Common myeloid progenitor, CD34-positive (primary cell): ENCODE measurements around the gene MASP1.
"Not testable (repeated sequence)": the region's sequence is repeated elsewhere in the genome, so short reads cannot be mapped to it uniquely, and the experiment has no call there.

Experiments
- CTCF ChIA-PET: fragments of 350-600 bp; sonication (Branson Sonifier 250); formaldehyde crosslinking; loops from one replicate; lab custom pipeline; 2021; ENCODE audit warnings: antibody characterized with exemption; lab: Charles Lee
- POLR2A ChIA-PET: fragments of 350-600 bp; sonication (Branson Sonifier 250); formaldehyde crosslinking; loops from one replicate; lab custom pipeline; 2021; ENCODE audit warnings: antibody characterized with exemption; lab: Charles Lee
- DNase-seq, 3 donors: peaks; one replicate each; pipeline versions ENCODE4 v3.0.0 to v3.0.0-alpha.2; 2013
- H3K27ac ChIP-seq, 2 experiments: 1 replicate in 1 of 2; 2 replicates in 1 of 2; pipeline ENCODE4 v1.7.0; 2013; ENCODE audit warnings: inconsistent platforms in 2 of 2, low read length in 2 of 2, mild to moderate bottlenecking in 2 of 2, low read depth in 1 of 2, moderate library complexity in 1 of 2; ENCODE audit not compliant: severe bottlenecking in 2 of 2, insufficient read depth in 1 of 2, poor library complexity in 1 of 2
- H3K27me3 ChIP-seq, 5 experiments: replicated peaks in 2 of 5; 1 replicate in 3 of 5; 2 replicates in 2 of 5; pipeline versions ENCODE4 v1.6.1 to v1.7.0; 2013; ENCODE audit warnings: low read length in 4 of 5, mild to moderate bottlenecking in 2 of 5, moderate library complexity in 2 of 5, inconsistent platforms in 1 of 5; ENCODE audit not compliant: insufficient read depth in 5 of 5, control insufficient read depth in 4 of 5
- H3K36me3 ChIP-seq, 4 experiments: 1 replicate in 2 of 4; 2 replicates in 2 of 4; pipeline versions ENCODE4 v1.6.1 to v1.7.0; 2013; ENCODE audit warnings: low read length in 3 of 4, control low read depth in 1 of 4, mild to moderate bottlenecking in 1 of 4; ENCODE audit not compliant: control insufficient read depth in 4 of 4, insufficient read depth in 4 of 4
- H3K4me1 ChIP-seq, 4 experiments: 1 replicate in 3 of 4; 2 replicates in 1 of 4; pipeline versions ENCODE4 v1.6.1 to v1.7.1; 2013; ENCODE audit warnings: low read length in 3 of 4, mild to moderate bottlenecking in 3 of 4, control low read depth in 1 of 4, inconsistent platforms in 1 of 4, moderate library complexity in 1 of 4; ENCODE audit not compliant: control insufficient read depth in 4 of 4, insufficient read depth in 4 of 4; ENCODE audit errors: control extremely low read depth in 1 of 4
- H3K4me3 ChIP-seq, 7 experiments: 1 replicate in 4 of 7; 2 replicates in 3 of 7; pipeline versions ENCODE4 v1.5.1 to v1.7.0; 2013; ENCODE audit warnings: mild to moderate bottlenecking in 7 of 7, low read length in 6 of 7, moderate library complexity in 6 of 7, inconsistent platforms in 2 of 7, low read depth in 2 of 7, control low read depth in 1 of 7; ENCODE audit not compliant: insufficient read depth in 4 of 7, control insufficient read depth in 1 of 7; ENCODE audit errors: extremely low read depth in 1 of 7
- H3K9me3 ChIP-seq, 5 experiments: 1 replicate in 4 of 5; 2 replicates in 1 of 5; pipeline versions ENCODE4 v1.6.1 to v1.7.1; 2013; ENCODE audit warnings: low read length in 4 of 5, mild to moderate bottlenecking in 2 of 5, inconsistent platforms in 1 of 5, low read depth in 1 of 5, moderate library complexity in 1 of 5; ENCODE audit not compliant: control insufficient read depth in 4 of 5, insufficient read depth in 2 of 5; ENCODE audit errors: control extremely low read depth in 1 of 5
- WGBS: methylation state at CpG from one replicate; pipeline ENCODE4 v1.1.5; 2013; ENCODE audit not compliant: insufficient coverage; 5-methylcytosine and 5-hydroxymethylcytosine counted together

Gene MASP1

DNA sequence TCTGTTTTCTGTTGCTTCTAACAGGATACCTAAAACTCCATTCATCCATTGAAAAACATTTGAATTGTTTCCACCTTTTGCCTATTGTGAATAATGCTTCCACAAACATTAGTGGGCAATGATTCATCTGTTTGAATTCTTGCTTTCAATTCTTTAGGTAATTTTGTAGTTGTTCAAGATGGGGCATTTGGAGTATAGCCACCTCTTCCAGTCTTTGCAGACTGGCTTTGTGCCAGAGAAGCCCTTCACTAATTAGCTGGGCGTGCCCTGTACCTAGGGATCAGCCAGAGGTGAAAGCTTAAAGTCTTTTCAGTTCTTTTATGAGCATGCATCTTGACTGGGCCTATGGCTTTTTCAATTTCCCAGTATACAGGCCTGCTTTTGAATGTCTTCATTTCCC, 83.4 kb downstream of the MASP1 start:
- Histone ChIP-seq H3K27ac (no peak overlapping the region), H3K27me3 (peaks cover 0 to 1% (median 0%) of the 10 kb centered on the region in 5 experiments), H3K4me3 (no peak overlapping the region), H3K4me1 (no peaks in the 10 kb centered on the region), H3K9me3 (peaks cover 0 to 3% (median 0%) of the 10 kb centered on the region in 5 experiments), H3K36me3 (no peaks in the 10 kb centered on the region)
- ChIA-PET CTCF (no interaction called here), POLR2A (no interaction called here)
- whole genome bisulfite sequencing: 71% methylated on average over 1 of the region's 1 CpG
- DNase-seq: no peak

DNA sequence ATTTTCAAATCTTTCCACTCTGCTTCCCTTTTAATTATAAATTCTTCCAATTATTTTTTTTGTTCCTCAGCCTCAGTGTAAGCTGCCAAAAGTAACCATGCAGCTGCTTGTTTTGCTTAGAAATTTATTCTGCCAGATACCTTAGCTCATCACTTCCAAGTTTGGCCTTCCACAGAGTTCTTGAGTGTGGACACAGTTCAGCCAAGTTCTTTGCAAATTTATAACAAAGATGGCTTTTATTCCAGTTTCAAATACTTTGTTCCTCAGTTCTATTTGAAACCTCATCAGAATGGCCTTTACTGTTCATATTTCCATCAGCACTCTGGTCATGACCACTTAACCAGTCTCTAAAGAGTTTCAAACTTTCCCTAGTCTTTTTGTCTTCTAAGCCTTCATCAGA, 83.9 kb downstream of the MASP1 start:
- Histone ChIP-seq H3K4me1 (no peaks in the 10 kb centered on the region), H3K9me3 (peaks cover 0 to 3% (median 0%) of the 10 kb centered on the region in 5 experiments), H3K4me3 (no peak overlapping the region), H3K36me3 (no peaks in the 10 kb centered on the region), H3K27me3 (peaks cover 0 to under 1% (median 0%) of the 10 kb centered on the region in 5 experiments), H3K27ac (no peak overlapping the region)
- no peak for DNase-seq
- CTCF ChIA-PET: no interaction called here
- POLR2A ChIA-PET: no interaction called here

DNA sequence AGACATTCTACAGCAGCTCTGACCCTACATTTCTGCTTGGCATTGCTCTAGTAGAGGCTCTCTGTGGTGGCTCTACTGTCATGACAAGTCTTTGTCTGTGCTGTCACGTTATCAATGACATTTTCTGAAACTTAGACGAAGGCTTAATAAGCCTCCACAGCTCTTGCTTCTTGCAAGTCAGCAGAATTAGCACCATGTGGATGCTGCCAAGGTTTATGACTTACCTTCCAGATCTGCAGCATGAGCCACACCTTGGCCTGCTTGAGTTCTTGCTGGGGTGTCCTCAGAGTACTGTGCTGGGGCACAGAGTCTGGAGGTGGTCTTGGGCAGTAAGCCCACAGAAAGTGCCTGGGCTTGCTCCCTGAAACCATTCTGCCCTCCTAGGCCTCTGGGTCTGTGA, 84.5 kb downstream of the MASP1 start:
- Histone ChIP-seq H3K27me3 (peaks cover 0 to under 1% (median 0%) of the 10 kb centered on the region in 5 experiments), H3K36me3 (no peaks in the 10 kb centered on the region), H3K9me3 (peaks cover 0 to 3% (median 0%) of the 10 kb centered on the region in 5 experiments), H3K4me1 (no peaks in the 10 kb centered on the region), H3K27ac (no peak overlapping the region), H3K4me3 (no peak overlapping the region)
- ChIA-PET POLR2A (no interaction called here), CTCF (no interaction called here)
- no peak for DNase-seq
- WGBS: 94% methylated on average over 2 of the region's 2 CpGs

DNA sequence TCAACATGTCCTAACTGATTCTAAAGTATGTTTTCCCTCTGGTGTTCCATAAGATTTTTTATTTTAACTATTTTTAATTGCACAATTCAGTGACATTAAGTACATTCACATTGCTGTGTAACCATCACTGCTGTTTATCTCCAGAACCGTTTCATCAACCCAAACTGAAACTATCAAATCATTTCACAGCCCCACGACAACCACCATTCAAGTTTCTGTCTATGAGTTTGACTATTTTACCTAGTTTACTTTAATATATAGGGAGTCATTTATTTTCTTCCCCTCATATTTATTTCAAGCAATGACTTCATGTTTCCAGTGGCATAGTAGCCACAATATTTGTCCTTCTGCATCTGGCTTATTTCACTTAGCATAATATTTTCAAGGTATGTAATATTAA, 85.9 kb downstream of the MASP1 start:
- Histone ChIP-seq H3K27me3 (peaks cover 0 to 4% (median 0%) of the 10 kb centered on the region in 5 experiments), H3K27ac (no peak overlapping the region), H3K4me1 (no peaks in the 10 kb centered on the region), H3K9me3 (peaks cover 0 to 3% (median 0%) of the 10 kb centered on the region in 5 experiments), H3K4me3 (no peak overlapping the region), H3K36me3 (no peaks in the 10 kb centered on the region)
- POLR2A ChIA-PET: no interaction called here
- no CpG with 5 or more reads among the region's 2 CpGs for WGBS
- CTCF ChIA-PET: no interaction called here
- no peak for DNase-seq

DNA sequence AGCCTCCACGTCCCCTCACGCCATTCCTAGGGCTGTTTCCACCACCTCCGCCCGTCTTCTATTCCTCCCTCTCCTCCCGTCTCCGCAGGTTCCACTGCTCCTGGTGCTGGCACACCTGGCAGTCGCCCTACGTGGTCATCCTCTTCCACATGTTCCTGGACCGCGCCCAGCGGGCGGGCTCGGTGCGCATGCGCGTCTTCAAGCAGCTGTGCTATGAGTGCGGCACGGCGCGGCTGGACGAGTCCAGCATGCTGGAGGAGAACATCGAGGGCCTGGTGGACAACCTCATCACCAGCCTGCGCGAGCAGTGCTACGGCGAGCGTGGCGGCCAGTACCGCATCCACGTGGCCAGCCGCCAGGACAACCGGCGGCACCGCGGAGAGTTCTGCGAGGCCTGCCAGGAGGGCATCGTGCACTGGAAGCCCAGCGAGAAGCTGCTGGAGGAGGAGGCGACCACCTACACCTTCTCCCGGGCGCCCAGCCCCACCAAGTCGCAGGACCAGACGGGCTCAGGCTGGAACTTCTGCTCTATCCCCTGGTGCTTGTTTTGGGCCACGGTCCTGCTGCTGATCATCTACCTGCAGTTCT, 92.0 kb downstream of the MASP1 start:
- CTCF ChIA-PET: interaction anchor here (1.0 kb wide), 1 partner anchor 13 kb away, joined by 3 read pairs; no protein-coding TSS in a partner anchor
- POLR2A ChIA-PET: interaction anchor here (0.7 kb wide), 1 partner anchor 1643 kb away, joined by 3 read pairs; no protein-coding TSS in a partner anchor
- WGBS: 98% methylated on average over 27 of the region's 44 CpGs
- H3K27ac ChIP-seq, H3K27me3 ChIP-seq, H3K4me1 ChIP-seq, H3K9me3 ChIP-seq, H3K36me3 ChIP-seq, H3K4me3 ChIP-seq, DNase-seq: not testable (repeated sequence)

DNA sequence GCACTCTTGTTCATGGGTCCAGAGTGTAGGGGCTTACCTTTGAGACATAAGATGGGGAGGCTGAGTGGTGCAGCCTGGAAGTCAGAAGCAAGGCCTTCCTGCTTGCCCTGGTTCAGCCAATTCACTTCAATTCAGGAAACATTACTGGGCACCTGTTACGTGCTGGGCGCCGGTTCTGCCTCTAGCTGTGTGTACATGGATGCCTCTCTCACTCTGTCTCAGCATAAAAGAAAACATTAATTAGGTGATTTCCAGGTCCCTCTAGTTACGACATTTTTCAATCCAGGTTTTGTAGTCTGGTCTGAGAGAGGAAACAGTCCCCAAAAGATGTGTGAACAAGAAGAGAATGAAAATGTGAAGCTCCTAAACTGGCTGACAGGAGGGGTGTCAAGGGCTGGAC, 93.0 kb downstream of the MASP1 start:
- 91% methylated on average over 4 of the region's 4 CpGs for WGBS
- peaks cover 0 to 6% (median 0%) of the 10 kb centered on the region in 5 experiments for H3K27me3 ChIP-seq
- no peak overlapping the region for H3K4me3 ChIP-seq
- H3K9me3 ChIP-seq: no peaks in the 10 kb centered on the region
- no peaks in the 10 kb centered on the region for H3K4me1 ChIP-seq
- ChIA-PET POLR2A (no interaction called here), CTCF (interaction anchor here (1.0 kb wide), 1 partner anchor 14 kb away, joined by 3 read pairs; no protein-coding TSS in a partner anchor)
- no peaks in the 10 kb centered on the region for H3K36me3 ChIP-seq
- no peak overlapping the region for H3K27ac ChIP-seq
- no peak for DNase-seq

DNA sequence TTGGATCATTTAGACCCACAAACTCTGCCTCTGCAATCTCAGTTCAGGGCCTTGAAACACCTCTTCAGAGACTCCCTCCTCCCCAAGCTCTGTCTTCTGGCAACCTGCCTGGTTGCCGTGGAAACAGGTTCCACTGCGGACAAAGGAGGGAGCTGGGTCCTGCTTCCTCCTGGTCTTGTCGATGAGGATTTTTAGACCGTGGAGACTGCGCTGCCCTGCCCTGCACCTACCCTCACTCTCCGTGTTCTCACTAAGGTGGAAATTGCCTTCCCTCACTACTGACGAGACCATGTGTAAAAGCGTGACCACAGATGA, 94.2 kb downstream of the MASP1 start, which contains the start of gene RTP1:
Gene RTP1, plus strand, starts transcription at position 152 of the 315 bp plus-strand sequence. Its CDS starts 30 bp downstream, at position 182.
- H3K27me3 ChIP-seq: peaks cover 0 to 6% (median 0%) of the 10 kb centered on the region in 5 experiments
- ChIA-PET CTCF (no interaction called here), POLR2A (no interaction called here)
- no peak within 1 kb of the TSS for H3K4me3 ChIP-seq
- H3K36me3 ChIP-seq: no peaks in the 10 kb centered on the region
- 87% methylated on average over 8 of the region's 8 CpGs for WGBS
- H3K27ac ChIP-seq: no peak within 1 kb of the TSS
- H3K4me1 ChIP-seq: no peaks in the 10 kb centered on the region
- H3K9me3 ChIP-seq: no peaks in the 10 kb centered on the region
- no peak for DNase-seq
